Measurements from ENCODE around the gene VSIG2.
"Not testable (repeated sequence)": the region's sequence is repeated elsewhere in the genome, so short reads cannot be mapped to it uniquely, and the experiment has no call there.

VSIG2 gene

GRCh38 chr11:124751741-124752470, at the start of gene VSIG2:
Gene VSIG2 (minus strand): TSS chr11:124752255. CDS start chr11:124752137, 118 bp downstream.
- no peak for DNase-seq

- DNase-seq: no peak
Measured at GRCh38 chr11:124801014-124801413, 49.0 kb upstream of the VSIG2 start.

GRCh38 chr11:124800226-124800929, 48.3 kb upstream of the VSIG2 start, which contains the start of gene MSANTD2:
Gene MSANTD2 (minus strand): TSS chr11:124800406. CDS start chr11:124800380, 26 bp downstream.
- peak; percentile 22 to 67 for DNase-seq

GRCh38 chr11:124799348-124800225, 47.5 kb upstream of the VSIG2 start:
- no peak for DNase-seq

GRCh38 chr11:124798991-124799347, 46.9 kb upstream of the VSIG2 start:
- no peak for DNase-seq

GRCh38 chr11:124796312-124796711, 44.3 kb upstream of the VSIG2 start:
- no peak for DNase-seq

GRCh38 chr11:124793466-124794278, 41.6 kb upstream of the VSIG2 start:
- no peak for DNase-seq

GRCh38 chr11:124791626-124792341, 39.7 kb upstream of the VSIG2 start:
- no peak for DNase-seq

- no peak for DNase-seq
Measured at GRCh38 chr11:124788521-124788920, 36.5 kb upstream of the VSIG2 start.

GRCh38 chr11:124784051-124784450, 32.0 kb upstream of the VSIG2 start:
- DNase-seq: no peak

- no peak for DNase-seq
Measured at GRCh38 chr11:124783002-124783401, 30.9 kb upstream of the VSIG2 start.

GRCh38 chr11:124779568-124779967, 27.5 kb upstream of the VSIG2 start:
- no peak for DNase-seq

GRCh38 chr11:124778281-124778680, 26.2 kb upstream of the VSIG2 start:
- DNase-seq: no peak

- DNase-seq: no peak
Measured at GRCh38 chr11:124776865-124777645, 25.0 kb upstream of the VSIG2 start.

GRCh38 chr11:124770959-124771358, 18.9 kb upstream of the VSIG2 start:
- DNase-seq: not testable (repeated sequence)

- no peak for DNase-seq
Measured at GRCh38 chr11:124769806-124770774, 18.0 kb upstream of the VSIG2 start.

GRCh38 chr11:124768914-124769313, 16.9 kb upstream of the VSIG2 start:
- no peak for DNase-seq

- DNase-seq: no peak
Measured at GRCh38 chr11:124766156-124766555, 14.1 kb upstream of the VSIG2 start.

- peak in 1 of 2 experiments; percentile 33 for DNase-seq
Measured at GRCh38 chr11:124763156-124763947, 11.3 kb upstream of the VSIG2 start.
